ENCODE measurements around the gene FZR1.

DNA sequence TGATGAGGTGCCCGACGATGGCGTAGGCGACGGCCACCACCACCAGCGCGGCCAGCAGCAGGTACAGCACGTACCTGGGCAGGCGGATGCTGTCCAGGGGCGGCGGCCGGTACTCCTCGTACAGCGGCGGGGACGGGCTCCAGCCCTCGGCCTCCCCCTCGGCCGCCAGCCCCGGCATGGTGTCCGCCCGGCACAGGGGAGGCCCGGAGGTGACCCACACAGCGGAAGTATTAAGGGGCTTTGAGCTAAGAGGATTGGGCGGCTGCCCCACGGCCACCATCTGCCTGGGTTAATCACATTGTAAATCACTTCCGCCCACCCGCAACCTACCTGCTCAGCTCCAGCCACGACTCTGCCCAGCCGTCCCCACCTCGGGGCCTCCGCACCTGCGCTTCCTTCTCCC, 22.9 kb upstream of the FZR1 start, which contains the start of gene SMIM44:
- TF ChIP-seq EZH2 (IDR thresholded peaks at IDR 0.05; ENCODE audit: borderline replicate concordance, low read depth, low read length, poor library complexity, severe bottlenecking), result no peak
- TF ChIP-seq, protein P1, sequence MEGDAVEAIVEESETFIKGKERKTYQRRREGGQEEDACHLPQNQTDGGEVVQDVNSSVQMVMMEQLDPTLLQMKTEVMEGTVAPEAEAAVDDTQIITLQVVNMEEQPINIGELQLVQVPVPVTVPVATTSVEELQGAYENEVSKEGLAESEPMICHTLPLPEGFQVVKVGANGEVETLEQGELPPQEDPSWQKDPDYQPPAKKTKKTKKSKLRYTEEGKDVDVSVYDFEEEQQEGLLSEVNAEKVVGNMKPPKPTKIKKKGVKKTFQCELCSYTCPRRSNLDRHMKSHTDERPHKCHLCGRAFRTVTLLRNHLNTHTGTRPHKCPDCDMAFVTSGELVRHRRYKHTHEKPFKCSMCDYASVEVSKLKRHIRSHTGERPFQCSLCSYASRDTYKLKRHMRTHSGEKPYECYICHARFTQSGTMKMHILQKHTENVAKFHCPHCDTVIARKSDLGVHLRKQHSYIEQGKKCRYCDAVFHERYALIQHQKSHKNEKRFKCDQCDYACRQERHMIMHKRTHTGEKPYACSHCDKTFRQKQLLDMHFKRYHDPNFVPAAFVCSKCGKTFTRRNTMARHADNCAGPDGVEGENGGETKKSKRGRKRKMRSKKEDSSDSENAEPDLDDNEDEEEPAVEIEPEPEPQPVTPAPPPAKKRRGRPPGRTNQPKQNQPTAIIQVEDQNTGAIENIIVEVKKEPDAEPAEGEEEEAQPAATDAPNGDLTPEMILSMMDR (conservative IDR thresholded peaks at IDR 0.05; ENCODE audit: low read depth, low read length), result no peak

Measured in A673 (cell line).